Stimulated activated CD4-positive, alpha-beta T cell treated with anti-CD3 and anti-CD28 coated beads, Interleukin-12 subunit alpha, Interleukin-12 subunit beta, amount 100 ng/mL, for 24 hours (primary cell): ENCODE results near the gene CHMP4A.

ENCODE experiments used
- DNase-seq, 2 experiments: peaks; one replicate each; pipeline ENCODE4 v3.0.0-alpha.2; 2020; ENCODE audit warnings: low read depth in 2 of 2

Gene CHMP4A

GRCh38 chr14:24179961-24180796 lies 33.1 kb downstream of the CHMP4A start:
- no peak for DNase-seq

GRCh38 chr14:24179294-24179960 lies 33.9 kb downstream of the CHMP4A start:
- DNase-seq, result no peak

DNA sequence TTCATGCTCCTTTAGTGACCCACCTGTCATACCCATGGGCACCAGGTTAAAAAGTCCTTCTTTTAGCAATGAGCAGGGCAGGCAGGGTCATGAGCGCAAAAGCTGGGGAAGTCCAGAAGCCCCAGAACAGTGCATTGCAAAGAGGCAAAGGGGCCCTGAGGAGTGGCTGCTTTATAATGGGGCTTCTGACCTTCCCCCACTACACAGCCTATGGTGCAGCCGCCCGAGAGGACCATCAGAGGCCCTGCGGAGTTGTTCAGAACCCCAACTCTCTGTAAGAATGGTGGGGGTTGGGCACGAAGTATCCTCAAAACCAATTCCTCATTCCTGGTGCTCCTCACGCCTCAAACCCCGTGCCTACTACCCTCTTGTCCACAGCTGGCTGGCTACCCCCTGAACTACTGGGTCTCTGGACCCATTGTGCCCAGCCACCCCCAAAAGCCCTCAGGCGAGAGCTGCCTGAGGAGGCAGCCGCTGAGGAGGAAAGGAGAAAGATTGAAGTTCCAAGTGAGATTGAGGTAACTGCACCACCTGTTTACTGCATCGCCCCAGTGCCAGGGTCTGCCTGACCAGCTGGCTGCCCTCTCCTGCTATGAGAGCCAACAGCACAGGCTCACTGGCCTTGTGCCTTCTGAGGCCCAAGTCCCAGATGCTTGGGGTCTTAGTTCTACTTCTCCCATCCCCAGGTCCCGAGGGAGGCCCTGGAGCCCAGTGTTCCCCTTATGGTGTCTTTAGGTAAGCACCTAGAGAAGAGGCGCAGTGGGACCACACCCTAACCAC lies 34.7 kb downstream of the CHMP4A start:
- no peak for DNase-seq

GRCh38 chr14:24177891-24178290 lies 35.4 kb downstream of the CHMP4A start:
- no peak for DNase-seq

DNA sequence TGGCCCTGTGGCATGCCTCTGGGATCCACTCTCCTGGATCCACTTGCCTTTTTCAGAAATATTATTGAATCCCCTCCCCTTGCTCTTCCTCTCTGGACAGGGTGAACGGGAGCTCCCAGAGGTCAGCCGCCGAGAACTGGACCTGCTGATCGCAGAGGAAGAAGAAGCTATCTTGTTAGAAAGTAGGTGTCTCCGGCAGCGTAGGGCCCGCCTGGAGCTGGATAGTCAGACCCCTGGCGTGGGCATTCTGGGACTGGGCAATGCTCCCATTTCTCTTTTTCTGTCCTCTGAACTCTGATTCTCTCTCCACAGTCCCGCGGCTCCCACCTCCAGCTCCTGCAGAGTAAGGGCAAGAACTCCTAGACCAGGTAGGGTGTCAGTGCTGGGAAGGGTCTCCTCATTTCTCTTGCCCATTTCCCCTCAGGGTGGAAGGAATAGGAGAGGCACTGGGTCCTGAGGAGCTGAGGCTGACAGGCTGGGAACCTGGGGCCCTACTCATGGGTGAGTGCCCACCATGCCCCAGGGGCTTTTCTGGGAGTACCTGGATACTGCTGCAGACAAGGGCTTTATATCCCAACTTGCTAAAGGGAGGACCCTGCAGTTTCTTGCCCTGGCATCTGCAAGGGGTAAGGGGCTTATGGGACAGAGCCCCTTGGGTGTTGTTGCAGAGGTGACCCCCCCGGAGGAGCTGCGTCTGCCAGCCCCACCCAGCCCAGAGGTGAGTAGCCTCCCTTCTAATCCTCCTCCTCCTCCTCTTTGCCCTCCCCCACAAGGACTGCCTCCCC lies 36.1 kb downstream of the CHMP4A start:
- DNase-seq, result no peak

- no peak for DNase-seq
Observed at GRCh38 chr14:24176599-24176998, 36.7 kb downstream of the CHMP4A start.

GRCh38 chr14:24172871-24173281 lies 40.4 kb downstream of the CHMP4A start:
- DNase-seq, result no peak

GRCh38 chr14:24172261-24172860 lies 40.9 kb downstream of the CHMP4A start:
- DNase-seq, result no peak

DNA sequence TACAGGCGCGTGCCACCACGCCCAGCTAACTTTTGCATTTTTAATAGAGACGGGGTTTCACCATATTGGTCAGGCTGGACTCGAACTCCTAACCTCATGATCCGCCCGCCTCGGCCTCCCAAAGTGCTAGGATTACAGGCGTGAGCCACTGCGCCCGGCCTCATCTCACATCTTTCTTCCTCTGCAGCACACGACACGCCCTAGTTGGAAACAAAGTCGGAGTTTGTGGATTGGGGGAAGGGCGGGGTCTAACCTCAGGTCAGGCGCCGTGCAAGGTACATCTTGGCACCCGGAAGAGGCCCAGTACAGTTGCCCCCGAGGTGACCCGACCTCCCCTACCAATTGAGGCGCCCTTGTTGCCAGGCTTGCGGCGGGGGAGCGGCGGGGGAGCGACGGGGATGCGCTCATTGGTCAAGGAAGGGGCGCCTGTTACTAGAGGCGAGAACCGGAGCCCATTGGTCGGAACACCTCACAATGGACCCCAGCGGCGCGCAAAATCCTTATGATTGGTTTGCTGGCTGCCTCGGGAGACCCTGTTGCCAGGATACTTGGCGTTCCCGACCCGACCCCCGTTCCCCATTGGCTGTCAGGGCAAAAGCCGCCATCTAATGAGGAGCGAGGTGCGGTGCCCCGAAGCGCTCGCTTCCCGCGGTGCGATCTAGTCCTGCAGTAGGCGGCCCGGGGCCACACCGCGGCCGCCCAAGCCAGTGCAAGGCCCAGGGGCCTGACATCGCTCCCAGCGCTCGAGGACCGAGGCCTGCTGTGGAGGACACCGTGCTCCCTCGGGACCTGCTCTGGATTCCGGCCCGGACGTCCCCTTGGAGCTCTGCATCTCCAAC lies 41.6 kb downstream of the CHMP4A start, which contains the start of gene REC8:
Gene REC8, plus strand, starts transcription at position 659 of the 839 bp plus-strand sequence. CDS start 473 bp downstream, outside the sequence.
- peak; percentile 41 to 53 for DNase-seq

GRCh38 chr14:24167469-24168114 lies 45.7 kb downstream of the CHMP4A start:
- DNase-seq, result no peak

DNA sequence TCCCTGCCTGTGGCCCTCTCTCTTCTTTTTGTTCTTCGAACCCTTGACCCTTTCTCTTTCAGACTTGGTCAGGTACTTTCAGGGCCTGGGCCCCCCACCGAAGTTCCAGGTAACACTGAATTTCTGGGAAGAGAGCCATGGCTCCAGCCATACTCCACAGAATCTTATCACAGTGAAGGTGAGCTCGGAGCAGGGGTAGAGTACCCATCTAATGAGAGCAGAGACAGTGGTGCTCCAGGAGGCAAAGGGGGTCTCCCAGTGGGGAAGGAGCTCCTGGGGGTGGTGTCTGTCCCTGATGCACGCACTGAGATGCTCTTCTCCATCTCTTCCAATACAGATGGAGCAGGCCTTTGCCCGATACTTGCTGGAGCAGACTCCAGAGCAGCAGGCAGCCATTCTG lies 47.5 kb downstream of the CHMP4A start:
- no peak for DNase-seq

- no peak for DNase-seq
Observed at GRCh38 chr14:24164518-24164991, 48.7 kb downstream of the CHMP4A start.

DNA sequence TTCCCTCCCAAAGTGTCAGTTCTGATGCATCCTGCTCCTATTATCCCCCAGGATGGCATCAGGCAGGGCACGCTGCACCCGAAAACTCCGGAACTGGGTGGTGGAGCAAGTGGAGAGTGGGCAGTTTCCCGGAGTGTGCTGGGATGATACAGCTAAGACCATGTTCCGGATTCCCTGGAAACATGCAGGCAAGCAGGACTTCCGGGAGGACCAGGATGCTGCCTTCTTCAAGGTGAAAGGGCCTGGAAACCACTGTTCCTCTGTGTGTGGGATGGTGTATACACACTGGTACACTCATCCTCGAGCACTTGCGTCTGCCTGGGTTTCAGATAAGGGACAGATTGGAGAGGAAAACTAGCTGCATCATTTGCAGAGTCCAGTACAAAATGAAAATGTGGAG lies 51.2 kb downstream of the CHMP4A start:
- no peak for DNase-seq

DNA sequence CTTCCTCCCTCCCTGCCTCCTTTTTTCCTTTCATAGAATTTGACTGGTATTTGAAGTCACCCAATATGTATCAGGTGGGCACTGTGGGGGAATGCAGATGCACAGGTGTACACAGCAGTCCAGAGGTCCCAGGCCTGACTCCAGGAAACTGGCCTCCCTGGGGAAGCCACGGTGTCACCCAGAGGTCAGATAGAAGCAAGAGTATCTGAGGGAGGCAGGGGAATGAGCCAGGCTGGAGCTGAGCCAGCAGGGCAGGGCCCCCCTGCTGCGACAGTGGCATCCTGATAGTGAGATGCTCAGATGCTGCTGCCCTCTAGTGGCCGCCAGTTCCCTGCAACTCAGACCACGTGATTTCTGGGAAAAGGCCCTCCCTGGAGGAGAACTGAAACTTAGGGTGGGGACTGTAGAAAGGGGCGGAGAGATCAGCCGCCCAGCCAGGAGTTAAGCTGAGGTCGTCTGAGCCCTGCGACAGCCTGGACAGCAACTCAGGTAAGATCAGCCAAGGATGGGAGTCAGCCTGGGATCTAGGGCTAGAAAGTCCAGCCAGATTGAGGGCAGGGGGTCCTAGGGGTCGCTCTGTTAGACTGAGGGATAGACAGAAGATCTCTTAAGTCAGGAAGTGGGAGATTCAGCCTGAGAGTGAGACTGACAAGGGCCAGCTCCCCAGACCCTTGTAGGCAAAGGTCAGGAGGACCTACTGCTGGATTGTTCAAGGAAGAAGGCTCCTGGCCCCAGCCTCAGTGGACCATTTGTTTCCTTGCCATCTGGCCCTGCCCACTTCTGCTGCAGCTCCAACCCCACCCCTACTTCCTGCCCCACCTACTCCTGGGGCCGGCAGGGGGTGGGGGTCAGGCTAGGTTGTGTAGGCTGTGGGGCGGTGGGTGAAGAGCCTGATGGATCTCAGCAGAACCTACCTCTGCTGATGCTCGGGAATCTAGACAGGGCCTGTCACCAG lies 52.2 kb downstream of the CHMP4A start, which contains the start of gene IRF9:
Gene IRF9, plus strand, starts transcription at position 416 of the 955 bp plus-strand sequence. CDS start 880 bp downstream, outside the sequence.
- DNase-seq, result peak; percentile 98 to 99

DNA sequence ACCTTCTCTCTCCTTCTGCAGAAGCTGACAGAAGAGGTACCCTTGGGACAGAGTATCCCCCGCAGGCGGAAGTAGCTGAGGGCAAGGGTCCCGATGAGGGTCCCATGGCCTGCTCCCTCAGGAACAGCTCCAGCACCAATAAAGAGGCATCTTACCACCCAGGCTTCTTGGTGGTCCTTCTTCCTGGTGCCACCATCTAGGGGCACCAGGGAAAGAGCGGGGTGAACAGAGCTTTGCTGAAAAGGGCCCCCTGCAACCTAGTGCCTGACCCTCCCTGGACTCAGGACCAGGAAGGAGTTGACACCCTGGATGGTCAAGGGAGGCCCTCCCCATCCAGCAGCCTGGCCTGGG lies 52.8 kb downstream of the CHMP4A start:
- DNase-seq, result no peak

- DNase-seq, result no peak
Observed at GRCh38 chr14:24159777-24160498, 53.4 kb downstream of the CHMP4A start.
